GM10266 (cell line): Measurements from ENCODE around the gene IL4R.

Experiments used
- DNase-seq: peaks from one replicate; pipeline ENCODE4 v3.0.0; 2012; ENCODE audit errors: extremely low spot score
- CTCF ChIP-seq: IDR thresholded peaks from 2 replicates; pipeline ENCODE4 v1.5.1; 2012; ENCODE audit warnings: mild to moderate bottlenecking, low read depth; ENCODE audit not compliant: control insufficient read depth, insufficient read depth; ENCODE audit errors: missing control alignments

The IL4R gene

GRCh38 chr16:27333549-27333948 is 19.8 kb downstream of the IL4R start:
- no peak for DNase-seq
- TF ChIP-seq CTCF = no peak

GRCh38 chr16:27334192-27334764 is 20.5 kb downstream of the IL4R start:
- no peak for DNase-seq
- TF ChIP-seq CTCF = no peak

GRCh38 chr16:27334838-27335237 is 21.1 kb downstream of the IL4R start:
- no peak for TF ChIP-seq CTCF
- no peak for DNase-seq

GRCh38 chr16:27335349-27336053 is 21.7 kb downstream of the IL4R start:
- no peak for TF ChIP-seq CTCF
- DNase-seq = no peak

GRCh38 chr16:27337024-27337423 is 23.2 kb downstream of the IL4R start:
- TF ChIP-seq CTCF = no peak
- DNase-seq = no peak

GRCh38 chr16:27339180-27339579 is 25.4 kb downstream of the IL4R start:
- DNase-seq = no peak
- TF ChIP-seq CTCF = no peak

GRCh38 chr16:27340654-27341053 is 26.9 kb downstream of the IL4R start:
- DNase-seq = no peak
- no peak for TF ChIP-seq CTCF
